ENCODE results near the gene ELFN2. TPM values are rescaled to one million over a fixed set of nuclear protein-coding genes. Genes with fewer than 3 reads are reported as not detected.

ELFN2 gene
- total RNA-seq, 1 experiment from 2014 or later: 4.0 TPM

DNA sequence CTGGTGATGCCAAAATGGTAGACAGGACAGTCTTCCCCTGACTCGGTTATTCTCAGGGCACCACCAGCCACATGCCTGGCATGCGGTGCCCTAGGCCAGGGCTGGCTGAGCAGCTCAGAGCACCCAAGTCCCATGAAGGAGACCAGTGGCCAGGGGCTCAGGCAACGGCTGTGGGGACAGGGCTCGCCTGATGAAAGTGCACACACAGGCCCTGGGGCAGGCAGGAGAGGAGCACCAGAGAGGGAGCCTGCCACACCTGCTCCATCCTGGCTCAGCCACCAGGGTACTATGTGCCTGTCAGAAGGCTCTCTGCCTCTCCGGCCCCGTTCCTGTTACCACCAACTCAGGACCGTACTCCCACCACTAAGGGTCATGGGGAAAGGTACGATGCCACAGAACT, 12.1 kb downstream of the ELFN2 start:
- H3K4me1 ChIP-seq: no peaks in the 10 kb centered on the region
- H3K36me3 ChIP-seq (ENCODE audit: control insufficient read depth, insufficient read depth, low read length): no peaks in the 10 kb centered on the region
- no peaks in the 10 kb centered on the region for H3K36me3 Mint-ChIP-seq (ENCODE audit: insufficient read depth, unreplicated experiment)
- no peaks in the 10 kb centered on the region for H3K9me3 ChIP-seq
- no TSS peak for BruUV-seq (replicated peaks)
- no peaks in the 10 kb centered on the region for H3K9me3 Mint-ChIP-seq (ENCODE audit: unreplicated experiment)
- no peaks in the 10 kb centered on the region for H3K27me3 Mint-ChIP-seq (ENCODE audit: insufficient read depth, unreplicated experiment)
- H3K27ac Mint-ChIP-seq (ENCODE audit: unreplicated experiment): no peak overlapping the region
- ChIA-PET CTCF (no interaction called here), POLR2A (no interaction called here)
- no peaks in the 10 kb centered on the region for H3K4me1 Mint-ChIP-seq (ENCODE audit: low read depth, unreplicated experiment)
- no peak overlapping the region for H3K4me3 ChIP-seq (ENCODE audit: low read depth, low read length)
- no peaks in the 10 kb centered on the region for H3K27me3 ChIP-seq (replicated peaks; ENCODE audit: control insufficient read depth, insufficient read depth, low read length)
- intact Hi-C loops (cut with micrococcal nuclease; ENCODE audit: unreplicated experiment): no loop called here
- TF ChIP-seq, protein P1, sequence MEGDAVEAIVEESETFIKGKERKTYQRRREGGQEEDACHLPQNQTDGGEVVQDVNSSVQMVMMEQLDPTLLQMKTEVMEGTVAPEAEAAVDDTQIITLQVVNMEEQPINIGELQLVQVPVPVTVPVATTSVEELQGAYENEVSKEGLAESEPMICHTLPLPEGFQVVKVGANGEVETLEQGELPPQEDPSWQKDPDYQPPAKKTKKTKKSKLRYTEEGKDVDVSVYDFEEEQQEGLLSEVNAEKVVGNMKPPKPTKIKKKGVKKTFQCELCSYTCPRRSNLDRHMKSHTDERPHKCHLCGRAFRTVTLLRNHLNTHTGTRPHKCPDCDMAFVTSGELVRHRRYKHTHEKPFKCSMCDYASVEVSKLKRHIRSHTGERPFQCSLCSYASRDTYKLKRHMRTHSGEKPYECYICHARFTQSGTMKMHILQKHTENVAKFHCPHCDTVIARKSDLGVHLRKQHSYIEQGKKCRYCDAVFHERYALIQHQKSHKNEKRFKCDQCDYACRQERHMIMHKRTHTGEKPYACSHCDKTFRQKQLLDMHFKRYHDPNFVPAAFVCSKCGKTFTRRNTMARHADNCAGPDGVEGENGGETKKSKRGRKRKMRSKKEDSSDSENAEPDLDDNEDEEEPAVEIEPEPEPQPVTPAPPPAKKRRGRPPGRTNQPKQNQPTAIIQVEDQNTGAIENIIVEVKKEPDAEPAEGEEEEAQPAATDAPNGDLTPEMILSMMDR (IDR thresholded peaks at IDR 0.05; ENCODE audit: insufficient read depth in 1 of 2, low read depth in 1 of 2, low read length in 1 of 2, severe bottlenecking in 1 of 2, unreplicated experiment in 1 of 2): no peak
- no peak for DNase-seq
- no peak overlapping the region for H3K4me3 Mint-ChIP-seq (ENCODE audit: unreplicated experiment)

DNA sequence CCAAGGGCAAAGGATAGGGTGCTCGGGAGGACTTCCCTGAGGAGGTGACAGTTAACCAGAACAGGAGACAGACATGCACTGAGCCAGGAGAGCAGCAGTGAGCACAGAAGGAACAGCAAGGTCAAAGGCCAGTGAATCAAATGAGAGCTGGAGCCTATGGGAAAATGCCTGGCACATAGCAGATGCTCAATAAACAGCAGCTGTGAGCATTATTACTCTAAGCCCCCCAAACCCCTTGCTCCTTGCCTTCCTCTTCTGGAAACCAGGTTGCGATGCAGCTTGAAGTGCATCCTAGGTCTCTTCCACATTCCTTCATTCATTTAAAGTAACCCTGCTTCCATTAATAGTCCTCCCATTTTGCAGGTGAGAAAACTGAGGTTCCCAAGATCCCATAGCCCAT, 13.0 kb downstream of the ELFN2 start:
- ChIA-PET CTCF (no interaction called here), POLR2A (no interaction called here)
- no peaks in the 10 kb centered on the region for H3K36me3 ChIP-seq (ENCODE audit: control insufficient read depth, insufficient read depth, low read length)
- intact Hi-C loops (cut with micrococcal nuclease; ENCODE audit: unreplicated experiment): no loop called here
- no peaks in the 10 kb centered on the region for H3K9me3 ChIP-seq
- Mint-ChIP-seq H3K4me3 (ENCODE audit: unreplicated experiment) (no peak overlapping the region), H3K27me3 (ENCODE audit: insufficient read depth, unreplicated experiment) (no peaks in the 10 kb centered on the region), H3K36me3 (ENCODE audit: insufficient read depth, unreplicated experiment) (no peaks in the 10 kb centered on the region), H3K4me1 (ENCODE audit: low read depth, unreplicated experiment) (no peaks in the 10 kb centered on the region), H3K9me3 (ENCODE audit: unreplicated experiment) (no peaks in the 10 kb centered on the region), H3K27ac (ENCODE audit: unreplicated experiment) (no peak overlapping the region)
- H3K27me3 ChIP-seq (replicated peaks; ENCODE audit: control insufficient read depth, insufficient read depth, low read length): no peaks in the 10 kb centered on the region
- H3K4me1 ChIP-seq: no peaks in the 10 kb centered on the region
- no peak overlapping the region for H3K4me3 ChIP-seq (ENCODE audit: low read depth, low read length)
- no TSS peak for BruUV-seq (replicated peaks)
- TF ChIP-seq, protein P1 (IDR thresholded peaks at IDR 0.05; ENCODE audit: insufficient read depth in 1 of 2, low read depth in 1 of 2, low read length in 1 of 2, severe bottlenecking in 1 of 2, unreplicated experiment in 1 of 2): no peak
- DNase-seq: no peak

DNA sequence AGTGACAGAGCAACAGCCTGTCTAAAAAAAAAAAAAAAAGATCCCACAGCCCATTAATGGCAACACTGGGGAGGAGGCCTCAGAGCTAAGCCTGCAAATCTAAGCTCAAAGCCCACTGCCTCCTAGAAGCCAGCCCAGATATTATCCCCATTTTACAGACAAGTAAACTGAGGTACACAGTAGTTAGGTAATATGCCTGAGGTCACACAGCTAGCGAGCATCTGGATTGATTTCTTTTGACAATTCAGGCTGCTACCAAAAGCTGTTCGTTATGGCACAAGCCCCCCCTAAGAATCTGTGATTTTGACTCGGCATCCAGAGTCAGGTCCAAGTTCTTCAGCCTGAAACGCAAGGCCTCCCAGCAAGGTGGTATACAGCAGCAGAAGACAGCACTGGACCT, 13.7 kb downstream of the ELFN2 start:
- POLR2A ChIA-PET: no interaction called here
- no TSS peak for BruUV-seq (replicated peaks)
- no peak overlapping the region for H3K4me3 ChIP-seq (ENCODE audit: low read depth, low read length)
- Mint-ChIP-seq H3K9me3 (ENCODE audit: unreplicated experiment) (no peaks in the 10 kb centered on the region), H3K4me1 (ENCODE audit: low read depth, unreplicated experiment) (no peaks in the 10 kb centered on the region), H3K27me3 (ENCODE audit: insufficient read depth, unreplicated experiment) (no peaks in the 10 kb centered on the region), H3K4me3 (ENCODE audit: unreplicated experiment) (no peak overlapping the region), H3K36me3 (ENCODE audit: insufficient read depth, unreplicated experiment) (no peaks in the 10 kb centered on the region), H3K27ac (ENCODE audit: unreplicated experiment) (no peak overlapping the region)
- no peak for DNase-seq
- intact Hi-C loops (cut with micrococcal nuclease; ENCODE audit: unreplicated experiment): no loop called here
- CTCF ChIA-PET: interaction anchor here (0.7 to 1.1 kb wide), 2 partner anchors 15 to 272 kb away, joined by 3 read pairs; no protein-coding TSS in a partner anchor
- TF ChIP-seq, protein P1 (IDR thresholded peaks at IDR 0.05; ENCODE audit: insufficient read depth in 1 of 2, low read depth in 1 of 2, low read length in 1 of 2, severe bottlenecking in 1 of 2, unreplicated experiment in 1 of 2): no peak
- no peaks in the 10 kb centered on the region for H3K36me3 ChIP-seq (ENCODE audit: control insufficient read depth, insufficient read depth, low read length)
- no peaks in the 10 kb centered on the region for H3K27me3 ChIP-seq (replicated peaks; ENCODE audit: control insufficient read depth, insufficient read depth, low read length)
- H3K4me1 ChIP-seq: no peaks in the 10 kb centered on the region
- H3K9me3 ChIP-seq: no peaks in the 10 kb centered on the region

Data from Caco-2 (cell line).